Measurements from ENCODE around the gene MRPS26.

GRCh38 chr20:3092611-3093379 is 46.9 kb downstream of the MRPS26 start:
- TF ChIP-seq CTCF (IDR thresholded peaks at IDR 0.05): no peak
- TF ChIP-seq POLR2A (IDR thresholded peaks at IDR 0.05): no peak
